HG03558 (cell line): ENCODE data around the gene SFRP2.

Experiments used
- ATAC-seq: cut with Tn5 transposase; IDR thresholded peaks from one replicate; pipeline ENCODE4 v1.9.1; 2021; ENCODE audit warnings: moderate number of reproducible peaks; ENCODE audit not compliant: unreplicated experiment; ENCODE audit errors: extremely low read depth

Gene SFRP2

DNA sequence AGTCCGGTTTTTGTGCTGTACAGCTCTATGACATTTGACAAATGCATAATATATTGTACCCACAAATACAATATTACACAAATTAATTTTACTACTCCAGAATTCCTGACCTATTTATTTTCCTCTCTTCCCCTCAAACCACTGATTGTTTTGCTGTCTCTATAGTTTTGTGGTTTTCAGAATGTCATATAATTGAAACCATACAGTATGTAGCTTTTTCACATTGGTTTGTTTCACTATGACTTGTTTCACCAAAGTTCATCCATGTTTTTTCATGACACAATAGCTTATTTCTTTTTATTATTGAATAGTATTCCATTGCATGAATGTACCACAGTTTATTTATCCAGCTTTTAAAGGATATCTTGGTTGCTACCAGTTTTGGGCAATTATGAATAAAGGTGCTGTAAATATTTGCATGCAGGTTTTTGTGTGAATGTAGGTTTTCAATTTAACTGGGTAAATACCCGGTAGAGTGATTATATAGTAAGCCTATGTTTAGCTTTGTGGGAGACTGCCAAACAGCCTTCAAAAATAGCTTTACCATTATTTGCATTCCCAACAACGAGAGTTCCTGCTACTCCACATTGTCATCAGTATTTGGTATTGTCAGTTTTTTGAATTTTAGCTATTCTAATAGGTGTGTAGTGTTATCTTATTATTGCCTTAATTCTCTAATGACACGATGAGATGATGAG, 55.0 kb downstream of the SFRP2 start:
- no peak for ATAC-seq

DNA sequence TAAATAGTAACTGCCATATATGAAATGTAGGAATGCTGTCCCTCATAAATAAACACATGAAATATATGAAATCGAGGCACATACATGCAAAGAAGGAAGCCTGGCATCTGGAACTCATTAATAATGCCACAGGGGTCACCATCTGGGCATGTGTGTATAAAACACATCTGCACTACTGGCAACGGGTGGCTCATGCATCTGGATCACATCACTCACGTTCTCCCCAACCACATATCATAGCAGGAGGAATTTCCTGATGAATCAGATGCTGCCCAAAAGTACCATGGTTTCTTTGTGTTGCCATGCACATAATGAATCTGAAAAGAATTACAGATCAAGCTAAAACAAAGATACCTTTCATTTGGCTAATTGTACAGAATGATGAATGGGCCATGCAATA, 57.6 kb downstream of the SFRP2 start:
- ATAC-seq = no peak
